ENCODE data around the gene PSAT1. TPM values are rescaled to one million over a fixed set of nuclear protein-coding genes. Genes with fewer than 3 reads are reported as not detected.

PSAT1 gene
- total RNA-seq, 1 experiment from 2014 or later, result 179 TPM

DNA sequence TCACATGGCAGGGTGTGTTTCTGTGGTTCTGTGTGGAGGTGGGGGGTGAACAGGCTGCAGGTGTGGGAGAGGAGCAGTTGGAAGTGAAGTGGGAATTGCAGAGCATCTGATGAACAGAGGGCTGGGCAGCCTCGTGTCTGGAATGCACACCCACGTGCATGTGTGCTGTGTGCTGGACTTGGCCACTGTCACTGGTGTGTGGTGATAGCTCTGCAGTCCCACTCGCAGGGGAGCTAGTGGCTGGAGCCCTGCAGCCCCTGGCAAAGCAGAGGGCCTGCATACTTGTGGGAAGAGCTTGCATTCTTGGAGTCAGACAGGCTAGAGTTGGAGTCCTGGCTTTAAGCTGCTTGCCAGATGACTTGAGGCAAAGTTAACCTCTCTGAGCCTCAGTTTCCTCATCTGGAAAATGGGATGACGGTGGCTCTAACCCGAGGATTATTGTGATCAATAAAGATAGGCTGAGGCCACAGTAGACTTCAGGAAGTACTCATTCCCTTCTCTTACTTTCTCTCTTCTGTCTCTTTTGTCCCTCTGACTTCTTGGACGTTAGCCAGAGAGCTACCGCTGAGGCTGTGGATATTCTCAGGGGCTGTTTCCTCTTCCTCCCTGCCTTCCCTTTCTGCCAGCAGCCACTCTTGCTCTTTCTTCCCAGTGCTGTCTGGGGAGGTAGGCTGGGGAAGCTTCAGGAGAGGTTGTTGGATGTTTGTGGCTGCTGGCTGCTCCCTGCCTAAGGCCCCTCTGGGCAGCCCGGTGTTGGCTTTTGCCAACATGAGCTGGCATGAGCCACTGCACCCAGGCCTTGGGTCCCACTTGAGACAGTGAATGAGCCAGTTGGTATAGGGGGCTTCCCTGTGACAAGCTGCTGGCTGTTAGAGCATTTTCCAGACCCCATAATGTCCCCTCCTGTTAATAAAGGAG, 18.3 kb downstream of the PSAT1 start:
- POLR2A ChIA-PET (ENCODE audit: low non-redundant PET), result interaction anchor here (0.6 kb wide), 1 partner anchor 17 kb away, joined by 3 read pairs; no protein-coding TSS in a partner anchor
- Histone ChIP-seq H3K27ac (ENCODE audit: low read depth, low read length, poor library complexity, severe bottlenecking) (no peak overlapping the region), H3K36me3 (ENCODE audit: insufficient read depth, low read length, poor library complexity, severe bottlenecking) (peaks cover 86% of the 10 kb centered on the region), H3K9me3 (ENCODE audit: low read depth, low read length, poor library complexity, severe bottlenecking) (no peaks in the 10 kb centered on the region), H3K4me1 (ENCODE audit: insufficient read depth, low read length, poor library complexity, severe bottlenecking) (peaks cover 3% of the 10 kb centered on the region), H3K27me3 (replicated peaks; ENCODE audit: insufficient read depth, low read depth, low read length, poor library complexity) (no peaks in the 10 kb centered on the region), H3K4me3 (ENCODE audit: low read depth, low read length, poor library complexity, severe bottlenecking) (no peak overlapping the region)
- peak; percentile 36 for DNase-seq (ENCODE audit: low spot score)
- CTCF ChIA-PET, result no interaction called here
- intact Hi-C loops (cut with micrococcal nuclease; ENCODE audit: unreplicated experiment), result no loop called here
- BruUV-seq (replicated peaks), result no TSS peak
- TF ChIP-seq, protein P1, sequence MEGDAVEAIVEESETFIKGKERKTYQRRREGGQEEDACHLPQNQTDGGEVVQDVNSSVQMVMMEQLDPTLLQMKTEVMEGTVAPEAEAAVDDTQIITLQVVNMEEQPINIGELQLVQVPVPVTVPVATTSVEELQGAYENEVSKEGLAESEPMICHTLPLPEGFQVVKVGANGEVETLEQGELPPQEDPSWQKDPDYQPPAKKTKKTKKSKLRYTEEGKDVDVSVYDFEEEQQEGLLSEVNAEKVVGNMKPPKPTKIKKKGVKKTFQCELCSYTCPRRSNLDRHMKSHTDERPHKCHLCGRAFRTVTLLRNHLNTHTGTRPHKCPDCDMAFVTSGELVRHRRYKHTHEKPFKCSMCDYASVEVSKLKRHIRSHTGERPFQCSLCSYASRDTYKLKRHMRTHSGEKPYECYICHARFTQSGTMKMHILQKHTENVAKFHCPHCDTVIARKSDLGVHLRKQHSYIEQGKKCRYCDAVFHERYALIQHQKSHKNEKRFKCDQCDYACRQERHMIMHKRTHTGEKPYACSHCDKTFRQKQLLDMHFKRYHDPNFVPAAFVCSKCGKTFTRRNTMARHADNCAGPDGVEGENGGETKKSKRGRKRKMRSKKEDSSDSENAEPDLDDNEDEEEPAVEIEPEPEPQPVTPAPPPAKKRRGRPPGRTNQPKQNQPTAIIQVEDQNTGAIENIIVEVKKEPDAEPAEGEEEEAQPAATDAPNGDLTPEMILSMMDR (conservative IDR thresholded peaks at IDR 0.05; ENCODE audit: low read depth, low read length), result no peak
- TF ChIP-seq EZH2 (IDR thresholded peaks at IDR 0.05; ENCODE audit: borderline replicate concordance, low read depth, low read length, poor library complexity, severe bottlenecking), result no peak

DNA sequence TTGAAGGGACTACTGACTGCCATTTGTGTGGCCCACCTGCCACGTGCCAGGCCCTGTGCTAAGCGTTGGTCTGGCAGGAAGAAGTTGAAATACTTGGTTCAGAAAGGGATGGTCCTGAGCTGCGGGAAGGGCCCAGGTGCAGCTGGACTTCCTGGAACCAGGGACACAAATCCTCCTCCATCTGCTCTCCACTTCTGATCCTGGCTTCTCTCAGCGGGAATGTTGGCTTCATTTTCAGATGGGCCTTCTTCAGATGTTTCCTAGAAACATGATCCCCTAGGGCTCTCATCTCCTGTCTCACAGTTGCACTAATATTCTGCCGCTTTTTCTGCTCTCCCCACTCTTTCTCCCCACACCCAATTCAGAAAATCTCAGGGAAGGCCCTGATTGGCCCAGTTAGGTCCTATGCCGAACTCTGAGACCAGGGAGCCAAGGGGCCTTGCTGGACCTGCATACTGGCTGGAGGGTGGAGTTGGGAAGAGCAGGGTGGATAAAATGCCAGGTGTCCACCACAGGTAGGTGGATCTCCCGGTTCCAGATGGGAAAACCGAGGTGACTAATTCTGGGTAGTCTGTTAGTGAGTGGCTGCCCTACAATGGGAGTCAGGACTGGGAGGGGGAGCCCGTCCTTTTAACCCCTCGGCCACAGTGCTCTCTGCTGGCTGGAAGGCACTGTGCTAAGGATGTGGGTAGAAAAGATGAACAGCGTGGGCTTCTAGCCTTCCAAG, 19.4 kb downstream of the PSAT1 start:
- Histone ChIP-seq H3K4me3 (ENCODE audit: low read depth, low read length, poor library complexity, severe bottlenecking) (no peak overlapping the region), H3K27me3 (replicated peaks; ENCODE audit: insufficient read depth, low read depth, low read length, poor library complexity) (no peaks in the 10 kb centered on the region), H3K36me3 (ENCODE audit: insufficient read depth, low read length, poor library complexity, severe bottlenecking) (peaks cover 86% of the 10 kb centered on the region), H3K27ac (ENCODE audit: low read depth, low read length, poor library complexity, severe bottlenecking) (peak overlapping the region; percentile 35), H3K4me1 (ENCODE audit: insufficient read depth, low read length, poor library complexity, severe bottlenecking) (peaks cover 3% of the 10 kb centered on the region), H3K9me3 (ENCODE audit: low read depth, low read length, poor library complexity, severe bottlenecking) (no peaks in the 10 kb centered on the region)
- intact Hi-C loops (cut with micrococcal nuclease; ENCODE audit: unreplicated experiment), result no loop called here
- no TSS peak for BruUV-seq (replicated peaks)
- ChIA-PET POLR2A (ENCODE audit: low non-redundant PET) (interaction anchor here (0.5 to 0.6 kb wide), 2 partner anchors 16 to 18 kb away, joined by 3 to 4 read pairs; no protein-coding TSS in a partner anchor), CTCF (no interaction called here)
- no peak for TF ChIP-seq EZH2 (IDR thresholded peaks at IDR 0.05; ENCODE audit: borderline replicate concordance, low read depth, low read length, poor library complexity, severe bottlenecking)
- TF ChIP-seq, protein P1 (conservative IDR thresholded peaks at IDR 0.05; ENCODE audit: low read depth, low read length), result no peak
- DNase-seq (ENCODE audit: low spot score), result no peak

DNA sequence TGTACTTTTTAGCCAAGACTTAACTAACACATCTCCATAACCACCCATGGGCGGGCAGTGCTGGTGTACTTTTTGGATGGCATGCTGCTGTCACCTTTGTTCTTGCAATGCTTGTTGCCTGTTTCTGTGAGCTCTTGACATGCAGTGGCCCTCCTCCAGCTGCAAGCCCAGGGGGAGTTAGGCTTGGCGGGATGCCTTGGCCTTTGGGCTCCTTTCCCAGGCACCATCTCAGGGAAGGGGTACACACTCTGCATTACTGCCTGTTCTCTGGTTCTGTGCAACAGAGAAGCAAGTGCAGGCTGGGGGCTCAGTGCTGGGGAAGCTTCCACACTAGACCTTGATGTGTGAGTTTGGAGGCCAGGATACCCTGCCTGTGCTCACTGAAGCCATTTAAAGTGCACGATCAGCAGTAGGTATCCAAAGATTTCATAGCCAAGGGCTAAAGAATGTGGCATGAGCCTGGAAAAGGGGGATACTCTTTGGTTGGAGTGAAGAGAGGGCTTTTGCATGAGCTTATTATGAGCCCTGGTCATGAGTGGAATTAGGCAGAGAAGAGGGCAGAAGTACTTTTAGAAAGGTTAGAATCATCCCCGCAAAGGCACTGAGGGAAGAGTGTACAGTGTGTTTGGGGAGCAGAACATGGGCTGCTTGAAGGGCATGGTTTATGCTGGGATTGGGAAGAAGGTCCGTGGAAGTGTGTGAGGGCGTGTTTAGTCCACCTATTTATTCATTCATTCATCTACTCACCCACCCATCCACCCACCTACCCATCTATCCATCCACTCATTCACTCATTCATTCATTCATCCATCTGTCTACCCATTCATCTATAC, 22.5 kb downstream of the PSAT1 start:
- intact Hi-C loops (cut with micrococcal nuclease; ENCODE audit: unreplicated experiment), result no loop called here
- Histone ChIP-seq H3K9me3 (ENCODE audit: low read depth, low read length, poor library complexity, severe bottlenecking) (no peaks in the 10 kb centered on the region), H3K4me1 (ENCODE audit: insufficient read depth, low read length, poor library complexity, severe bottlenecking) (peaks cover 3% of the 10 kb centered on the region), H3K27ac (ENCODE audit: low read depth, low read length, poor library complexity, severe bottlenecking) (no peak overlapping the region), H3K4me3 (ENCODE audit: low read depth, low read length, poor library complexity, severe bottlenecking) (no peak overlapping the region), H3K36me3 (ENCODE audit: insufficient read depth, low read length, poor library complexity, severe bottlenecking) (peaks cover 88% of the 10 kb centered on the region), H3K27me3 (replicated peaks; ENCODE audit: insufficient read depth, low read depth, low read length, poor library complexity) (no peaks in the 10 kb centered on the region)
- DNase-seq (ENCODE audit: low spot score), result no peak
- POLR2A ChIA-PET (ENCODE audit: low non-redundant PET), result interaction anchor here (0.8 kb wide), 1 partner anchor 23 kb away, joined by 3 read pairs; the partner anchor contains the start of gene PSAT1
- TF ChIP-seq, protein P1 (conservative IDR thresholded peaks at IDR 0.05; ENCODE audit: low read depth, low read length), result no peak
- CTCF ChIA-PET, result no interaction called here
- no TSS peak for BruUV-seq (replicated peaks)
